Fibroblast of lung (primary cell): ENCODE measurements around the gene LIPM.

Experiments
- CTCF ChIP-seq, 2 donors: IDR thresholded peaks in 1 of 2; conservative IDR thresholded peaks in 1 of 2; 1 replicate in 1 of 2; 2 replicates in 1 of 2; pipeline ENCODE4 v1.5.1; 2011 to 2012; ENCODE audit warnings: low read length in 2 of 2, control low read depth in 1 of 2, inconsistent platforms in 1 of 2, low read depth in 1 of 2, mild to moderate bottlenecking in 1 of 2
- EZH2 ChIP-seq: IDR thresholded peaks from 2 replicates; pipeline ENCODE4 v1.5.1; 2012; ENCODE audit warnings: low read length, control low read depth, mild to moderate bottlenecking; ENCODE audit errors: missing control alignments

GRCh38 chr10:88831709-88832108 lies 29.2 kb downstream of the LIPM start:
- no peak for TF ChIP-seq CTCF (conservative IDR thresholded peaks at IDR 0.05 in 1 of 2, IDR thresholded peaks at IDR 0.05 in 1 of 2; ENCODE audit: low read depth in 1 of 2, low read length in 2 of 2)
- no peak for TF ChIP-seq EZH2
